GM20431 (cell line): ENCODE measurements around the gene PILRA.
"Not testable (repeated sequence)": the region's sequence is repeated elsewhere in the genome, so short reads cannot be mapped to it uniquely, and the experiment has no call there.

Source experiments
- in situ Hi-C: fragments of 300-500 bp; cut with MseI, MboI; formaldehyde crosslinking; loops from one replicate; pipeline ENCODE4 v1.15.0; 2020; ENCODE audit warnings: low sequenced_read_pairs; ENCODE audit not compliant: unreplicated experiment

The PILRA gene

DNA sequence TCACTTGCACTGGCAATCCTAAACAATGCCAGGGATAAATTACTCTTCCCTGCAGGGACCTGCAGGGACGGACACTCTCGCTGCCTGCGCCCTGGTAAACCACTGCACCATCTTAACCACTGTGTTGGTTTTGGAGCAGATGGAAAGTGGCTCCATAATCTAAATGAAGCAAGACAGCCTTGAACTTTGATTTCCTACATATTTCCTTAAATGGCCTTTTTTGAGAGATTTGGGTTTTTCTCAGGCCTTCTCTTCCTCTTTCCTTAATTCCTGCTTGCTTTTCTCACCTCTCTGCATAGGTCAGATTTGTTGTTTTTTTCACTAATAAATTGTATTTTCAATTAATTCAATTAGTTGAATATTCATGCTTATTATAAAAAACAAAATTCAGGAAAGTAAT is 2.8 kb downstream of the PILRA start:
- in situ Hi-C loops: no loop called here

GRCh38 chr7:100378114-100378755 is 4.9 kb downstream of the PILRA start:
- in situ Hi-C loops: no loop called here

GRCh38 chr7:100380196-100380595 is 6.9 kb downstream of the PILRA start:
- in situ Hi-C loops: no loop called here

DNA sequence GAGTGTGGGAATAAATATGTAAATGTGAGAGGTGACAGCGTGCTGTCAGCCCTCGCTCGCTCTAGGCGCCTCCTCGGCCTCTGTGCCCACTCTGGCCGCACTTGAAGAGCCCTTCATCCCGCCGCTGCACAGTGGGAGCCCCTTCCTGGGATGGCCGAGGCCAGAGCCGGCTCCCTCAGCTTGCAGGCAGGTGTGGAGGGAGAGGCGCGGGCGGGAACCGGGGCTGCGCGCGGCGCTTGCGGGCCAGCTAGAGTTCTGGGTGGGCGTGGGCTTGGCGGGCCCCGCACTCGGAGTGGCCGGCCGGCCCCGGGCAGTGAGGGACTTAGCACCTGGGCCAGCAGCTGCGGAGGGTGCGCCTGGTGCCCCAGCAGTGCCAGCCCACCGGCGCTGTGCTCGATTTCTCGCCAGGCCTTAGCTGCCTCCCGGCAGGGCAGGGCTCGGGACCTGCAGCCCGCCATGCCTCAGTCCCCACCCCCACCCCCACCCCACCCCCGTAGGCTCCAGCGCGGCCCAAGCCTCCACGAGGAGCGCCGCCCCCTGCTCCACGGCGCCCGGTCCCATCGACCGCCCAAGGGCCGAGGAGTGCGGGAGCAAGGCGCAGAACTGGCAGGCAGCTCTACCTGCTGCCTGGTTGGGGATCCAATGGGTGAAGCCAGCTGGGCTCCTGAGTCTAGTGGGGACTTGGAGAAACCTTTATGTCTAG is 8.4 kb downstream of the PILRA start:
- in situ Hi-C loops: not testable (repeated sequence)

DNA sequence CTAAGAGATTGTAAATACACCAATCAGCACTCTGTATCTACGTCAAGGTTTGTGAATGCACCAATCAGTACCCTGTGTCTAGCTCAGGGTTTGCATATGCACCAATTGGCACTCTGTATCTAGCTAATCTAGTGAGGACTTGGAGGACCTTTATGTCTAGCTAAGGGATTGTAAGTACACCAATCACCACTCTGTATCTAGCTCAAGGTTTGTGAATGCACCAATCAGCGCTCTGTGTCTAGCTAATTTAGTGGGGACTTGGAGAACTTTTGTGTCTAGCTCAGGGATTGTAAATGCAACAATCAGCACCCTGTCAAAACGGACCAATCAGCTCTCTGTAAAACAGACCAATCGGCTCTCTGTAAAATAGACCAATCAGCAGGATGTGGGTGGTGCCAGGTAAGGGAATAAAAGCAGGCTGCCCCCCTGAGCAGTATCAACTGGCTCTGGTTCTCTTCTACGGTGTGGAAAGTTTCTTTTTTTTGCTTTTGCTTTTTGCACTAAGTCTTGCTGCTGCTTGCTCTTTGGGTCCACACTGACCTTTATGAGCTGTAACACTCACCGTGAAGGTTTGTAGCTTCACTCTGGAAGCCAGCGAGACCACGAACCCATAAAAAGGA is 9.1 kb downstream of the PILRA start:
- in situ Hi-C loops: not testable (repeated sequence)

- in situ Hi-C loops: no loop called here
Measured at GRCh38 chr7:100384628-100385294, 11.5 kb downstream of the PILRA start.

DNA sequence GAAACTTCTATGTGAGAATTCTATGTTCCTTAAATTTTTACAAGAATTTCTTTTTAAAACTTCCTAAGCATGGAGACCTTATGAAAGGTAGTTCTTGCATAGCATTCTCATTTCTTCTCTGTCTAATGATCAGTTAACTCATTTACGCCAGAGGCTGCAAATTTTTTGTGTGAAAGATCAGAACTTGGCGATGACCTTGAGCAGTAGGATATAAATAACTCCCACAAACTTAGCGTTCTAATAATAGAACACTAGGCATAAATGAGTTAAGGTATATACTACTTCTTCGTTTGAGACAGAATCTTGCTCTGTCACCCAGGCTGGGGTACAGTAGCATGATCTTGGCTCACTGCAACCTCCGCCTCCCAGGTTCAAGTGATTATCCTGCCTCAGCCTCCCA is 13.7 kb downstream of the PILRA start:
- in situ Hi-C loops: no loop called here

DNA sequence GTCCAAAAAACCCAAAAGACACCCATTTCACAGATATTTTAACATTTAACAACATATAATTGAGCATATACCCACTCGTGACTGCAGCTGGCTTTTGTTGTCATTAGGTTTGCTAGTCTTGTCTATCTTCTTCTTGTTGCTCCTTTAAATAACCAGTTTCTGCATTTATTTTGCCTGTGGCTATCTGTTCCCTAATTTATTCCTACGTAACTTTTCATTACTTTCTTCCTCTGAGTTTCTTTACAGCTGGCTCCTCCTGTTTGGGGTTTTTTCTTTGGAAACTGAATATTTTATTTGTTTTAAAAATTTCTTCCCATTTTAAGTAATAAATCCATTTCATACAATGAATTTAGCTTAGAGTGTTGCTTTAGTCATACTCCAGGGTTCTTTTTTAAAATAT is 14.4 kb downstream of the PILRA start:
- in situ Hi-C loops: no loop called here

- in situ Hi-C loops: no loop called here
Measured at GRCh38 chr7:100389437-100390088, 16.3 kb downstream of the PILRA start.

DNA sequence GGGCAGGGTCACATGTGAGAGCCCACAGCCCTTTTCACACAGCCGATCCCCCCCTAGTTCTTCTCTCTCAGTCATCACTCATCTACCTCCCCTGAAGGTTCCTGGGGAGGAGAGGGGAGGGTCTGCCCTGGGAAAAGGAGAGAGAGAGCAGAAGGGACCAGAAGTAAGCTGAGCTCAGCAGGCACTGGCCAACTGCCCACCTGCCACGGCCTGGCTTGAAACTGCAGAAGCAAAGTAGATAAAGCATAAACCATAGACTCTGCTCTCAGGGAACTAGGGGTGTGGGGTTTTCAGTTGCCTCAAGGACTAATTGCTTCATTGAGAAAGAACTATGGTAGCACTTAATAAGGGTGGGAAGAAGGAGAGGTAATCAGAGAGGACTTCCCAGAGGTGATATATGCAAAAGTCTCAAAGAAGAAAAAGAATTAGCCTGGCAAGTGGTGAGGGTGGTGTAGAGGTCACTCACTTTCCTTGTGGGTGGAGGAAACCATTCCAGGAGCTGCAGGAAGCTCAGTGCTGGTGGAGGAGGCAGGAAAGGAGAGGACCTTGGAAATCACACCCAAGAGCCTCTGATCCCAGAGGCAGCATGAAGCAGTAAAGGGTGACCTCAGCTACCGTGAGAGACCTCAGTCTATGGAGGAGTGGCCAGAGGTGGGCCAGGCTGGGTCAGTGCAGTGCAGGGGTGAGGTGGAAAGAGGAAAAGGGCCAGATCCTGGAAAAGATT is 17.2 kb downstream of the PILRA start:
- in situ Hi-C loops: no loop called here

DNA sequence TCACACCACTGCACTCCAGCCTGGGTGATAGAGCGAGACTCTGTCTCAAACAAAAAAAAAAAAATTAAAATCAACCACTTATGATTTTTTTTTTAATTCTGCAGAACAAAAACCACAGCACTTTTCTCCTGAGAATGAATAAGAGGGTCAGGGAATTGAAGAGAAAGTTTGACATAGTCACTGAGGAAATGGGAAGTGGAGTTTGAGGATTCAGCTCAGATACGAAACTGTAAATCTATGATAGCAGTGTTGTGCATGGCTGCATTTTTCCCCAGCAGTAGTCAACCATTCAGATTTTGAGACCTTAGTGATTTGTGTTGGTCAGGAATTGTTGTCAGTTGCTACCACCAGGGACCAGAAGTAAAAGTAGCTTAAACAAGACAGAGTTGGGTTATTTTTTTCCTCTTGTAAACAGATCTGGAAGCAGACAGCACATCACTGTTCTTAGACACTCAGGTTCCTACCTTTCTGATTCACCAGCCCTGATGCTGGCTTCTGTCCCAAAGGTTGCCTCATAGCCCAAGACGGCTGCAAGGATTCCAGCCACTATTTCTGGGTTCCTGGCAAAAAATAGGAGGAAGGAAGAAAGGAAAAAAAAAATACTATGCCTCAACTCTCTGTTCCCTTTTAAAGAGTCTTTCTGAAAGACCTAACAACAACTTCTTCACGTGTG is 20.1 kb downstream of the PILRA start:
- in situ Hi-C loops: no loop called here

DNA sequence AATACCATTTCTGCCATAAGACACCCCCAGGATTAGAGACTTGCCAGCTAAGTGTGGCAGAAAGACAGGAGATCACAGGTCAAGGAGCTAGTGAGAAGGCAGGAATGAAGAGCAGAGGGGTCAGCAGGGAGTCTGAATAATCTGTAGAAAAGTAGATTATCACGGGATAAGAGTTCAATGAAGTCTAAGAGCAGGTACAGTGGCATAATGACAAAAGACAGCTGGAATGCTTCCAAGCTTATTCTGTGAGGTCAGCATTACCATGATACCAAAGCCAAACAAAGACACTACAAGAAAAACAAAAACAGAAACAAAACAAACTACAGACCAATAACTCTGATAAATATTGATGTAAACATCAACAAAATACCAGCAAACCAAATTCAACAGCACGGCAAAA is 20.8 kb downstream of the PILRA start:
- in situ Hi-C loops: no loop called here

GRCh38 chr7:100396421-100396982 is 23.2 kb downstream of the PILRA start:
- in situ Hi-C loops: no loop called here

- in situ Hi-C loops: no loop called here
Measured at GRCh38 chr7:100397315-100398081, 24.2 kb downstream of the PILRA start.

DNA sequence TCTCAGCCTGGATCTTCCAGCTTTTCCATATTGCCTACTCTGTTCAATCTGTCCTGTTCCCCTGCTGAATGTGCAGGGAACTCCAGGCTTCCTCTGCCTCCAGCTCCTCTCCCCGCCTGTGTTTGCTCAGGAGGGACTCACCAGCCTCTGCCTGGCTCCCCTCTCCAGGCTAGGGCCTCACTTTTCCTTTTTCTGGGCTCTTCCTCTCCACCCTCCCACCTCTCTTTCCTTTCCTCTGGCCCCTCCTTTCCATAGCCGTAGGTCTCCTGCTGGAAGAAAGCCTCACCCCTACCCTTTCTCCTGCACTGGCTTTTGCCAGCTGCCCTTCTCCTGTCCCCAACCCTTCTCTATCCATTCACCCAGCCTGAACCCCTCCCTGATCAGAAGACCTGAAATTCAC is 25.0 kb downstream of the PILRA start:
- in situ Hi-C loops: no loop called here

DNA sequence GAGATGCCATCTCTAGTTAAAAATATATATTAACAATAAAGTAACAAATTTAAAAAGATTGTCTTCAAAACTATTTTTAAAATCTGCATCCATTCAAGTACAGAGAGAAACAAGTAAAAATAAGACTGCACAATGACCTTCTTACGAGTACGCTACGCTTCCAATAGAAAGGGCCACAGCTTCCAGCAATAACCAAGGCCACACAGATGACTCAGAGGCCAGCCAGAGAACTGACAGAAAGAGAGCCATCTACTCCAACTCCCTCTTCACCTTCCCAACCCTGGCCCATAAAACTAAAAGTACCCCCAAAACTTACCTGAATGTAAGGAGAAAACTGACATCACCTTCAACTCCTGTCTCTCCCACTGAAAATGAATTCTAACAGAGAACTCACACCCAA is 26.8 kb downstream of the PILRA start:
- in situ Hi-C loops: no loop called here

DNA sequence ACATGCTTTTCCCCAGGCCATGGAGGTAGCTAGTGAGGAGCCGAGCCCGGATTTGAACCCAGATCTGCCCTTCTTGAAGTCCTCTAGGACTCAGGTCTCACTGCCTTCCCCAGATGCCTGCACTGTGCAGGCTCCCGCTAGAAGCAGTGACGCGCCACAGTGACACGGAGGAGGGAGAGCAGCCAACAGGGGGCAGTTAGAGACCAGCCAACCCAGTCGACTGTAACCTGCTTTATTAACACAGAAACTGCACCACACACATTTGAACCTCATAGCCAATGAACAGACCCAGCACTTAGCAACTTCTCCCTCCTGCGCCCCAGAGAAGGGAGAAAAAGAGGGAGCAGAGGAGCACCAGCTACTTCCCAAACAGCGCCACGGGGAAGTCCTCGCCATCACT is 27.4 kb downstream of the PILRA start:
- in situ Hi-C loops: no loop called here

DNA sequence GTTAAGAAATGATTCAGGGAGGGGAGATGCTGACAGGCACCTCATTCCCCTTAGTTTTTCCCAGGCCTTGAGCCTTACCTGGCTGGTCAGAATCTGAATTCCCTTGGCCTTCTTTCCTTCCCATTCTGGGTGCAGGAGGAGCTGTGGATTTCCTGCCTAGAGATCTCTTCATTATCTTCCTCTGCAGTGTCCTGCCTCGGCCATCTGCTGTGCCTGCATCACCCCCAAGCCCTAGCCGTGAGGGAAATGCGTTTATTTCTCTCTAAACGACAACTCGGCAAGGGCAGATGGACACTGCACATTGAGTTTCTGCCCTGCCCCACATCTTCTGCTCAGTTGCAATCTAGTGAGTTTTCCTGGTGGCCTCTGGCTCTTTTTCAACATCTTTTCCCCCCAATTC is 28.5 kb downstream of the PILRA start:
- in situ Hi-C loops: no loop called here
